GM06990 (cell line): ENCODE results near the gene RRAS2.
A peak's percentile ranks its signal among the peaks of the same experiment; 100 is the strongest.
"Not testable (repeated sequence)": the region's sequence is repeated elsewhere in the genome, so short reads cannot be mapped to it uniquely, and the experiment has no call there.

Source experiments
- DNase-seq: peaks from one replicate; pipeline ENCODE4 v3.0.0-alpha.2; 2011; ENCODE audit not compliant: insufficient read length; ENCODE audit errors: extremely low read depth
- H3K27me3 ChIP-seq: replicated peaks from 2 replicates; pipeline ENCODE4 v1.6.0; 2011; ENCODE audit warnings: low read length; ENCODE audit not compliant: control insufficient read depth, insufficient read depth
- H3K36me3 ChIP-seq: 2 replicates; pipeline ENCODE4 v1.5.1; 2011; ENCODE audit warnings: low read length; ENCODE audit not compliant: control insufficient read depth, insufficient read depth
- H3K4me3 ChIP-seq: replicated peaks from 2 replicates; pipeline ENCODE4 v1.5.1; 2011; ENCODE audit warnings: low read depth, mild to moderate bottlenecking, control low read depth, low read length
- CTCF ChIP-seq: IDR thresholded peaks from 2 replicates; pipeline ENCODE4 v1.5.1; 2011; ENCODE audit warnings: low read length, control low read depth, mild to moderate bottlenecking, inconsistent platforms; ENCODE audit not compliant: insufficient read depth, poor library complexity, severe bottlenecking

Gene RRAS2

GRCh38 chr11:14359501-14360031 is 583 bp upstream of the RRAS2 start:
- DNase-seq: no peak
- H3K27me3 ChIP-seq: no peaks in the 10 kb centered on the region
- no peaks in the 10 kb centered on the region for H3K36me3 ChIP-seq
- H3K4me3 ChIP-seq: peak overlapping the region; percentile 86
- TF ChIP-seq CTCF: no peak

- Histone ChIP-seq H3K4me3 (peak overlapping the region; percentile 86), H3K27me3 (no peaks in the 10 kb centered on the region), H3K36me3 (no peaks in the 10 kb centered on the region)
- peak; percentile 66 for DNase-seq
- no peak for TF ChIP-seq CTCF
Measured at GRCh38 chr11:14357881-14358728, 878 bp downstream of the RRAS2 start.

DNA sequence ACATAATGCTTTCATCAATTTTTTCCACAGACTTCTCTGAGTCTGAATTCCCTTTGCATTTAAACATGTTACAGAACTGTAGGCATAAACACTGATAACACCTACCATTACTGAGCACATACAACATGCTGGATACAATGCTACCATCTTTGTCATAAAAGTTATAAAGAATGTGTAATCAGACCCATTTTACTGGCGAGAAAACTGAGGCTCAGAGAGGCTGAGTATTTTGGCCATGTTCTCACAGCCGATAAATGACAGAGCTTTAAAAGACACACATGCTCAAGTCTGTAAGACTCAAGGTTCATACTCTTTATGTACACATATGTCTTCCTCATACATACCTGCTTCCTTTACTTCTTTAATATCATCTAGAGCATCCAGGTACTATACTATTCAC is 2.6 kb downstream of the RRAS2 start:
- no peak overlapping the region; the same call in 1 of the 2 replicates for H3K4me3 ChIP-seq

GRCh38 chr11:14354604-14355003 is 4.4 kb downstream of the RRAS2 start:
- not testable (repeated sequence) for H3K27me3 ChIP-seq, H3K36me3 ChIP-seq, H3K4me3 ChIP-seq, DNase-seq

More for the DNA sequence above, 2.6 kb downstream of the RRAS2 start:
- no peak for TF ChIP-seq CTCF
- Histone ChIP-seq H3K27me3 (no peaks in the 10 kb centered on the region), H3K36me3 (no peaks in the 10 kb centered on the region)
- DNase-seq: no peak

DNA sequence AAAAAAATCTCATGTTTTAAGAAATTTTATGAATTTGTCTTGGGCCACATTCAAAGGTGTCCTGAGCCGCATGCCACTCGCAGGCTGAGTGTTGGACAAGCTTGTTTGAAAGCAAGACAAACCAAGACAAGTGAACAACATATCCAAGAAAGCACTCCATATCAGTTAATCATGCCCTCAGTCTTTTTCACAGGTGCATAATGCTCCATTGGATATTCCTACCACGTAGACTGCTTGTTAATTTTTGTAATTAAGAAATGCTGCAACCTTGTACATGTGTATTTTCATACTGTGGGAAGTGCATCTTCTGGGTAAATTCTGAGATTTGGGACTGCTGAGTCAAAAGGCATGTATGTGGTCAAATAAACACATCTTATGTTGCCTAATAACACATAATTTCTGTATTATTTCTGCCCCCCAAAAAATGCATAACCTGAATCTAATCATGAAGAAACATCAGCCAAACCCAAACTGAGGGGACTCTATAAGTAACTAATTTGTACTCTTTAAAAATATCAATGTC is 8.2 kb downstream of the RRAS2 start:
- no peak for DNase-seq
- Histone ChIP-seq H3K4me3 (no peak overlapping the region), H3K27me3 (no peaks in the 10 kb centered on the region), H3K36me3 (no peaks in the 10 kb centered on the region)
- TF ChIP-seq CTCF: no peak

DNA sequence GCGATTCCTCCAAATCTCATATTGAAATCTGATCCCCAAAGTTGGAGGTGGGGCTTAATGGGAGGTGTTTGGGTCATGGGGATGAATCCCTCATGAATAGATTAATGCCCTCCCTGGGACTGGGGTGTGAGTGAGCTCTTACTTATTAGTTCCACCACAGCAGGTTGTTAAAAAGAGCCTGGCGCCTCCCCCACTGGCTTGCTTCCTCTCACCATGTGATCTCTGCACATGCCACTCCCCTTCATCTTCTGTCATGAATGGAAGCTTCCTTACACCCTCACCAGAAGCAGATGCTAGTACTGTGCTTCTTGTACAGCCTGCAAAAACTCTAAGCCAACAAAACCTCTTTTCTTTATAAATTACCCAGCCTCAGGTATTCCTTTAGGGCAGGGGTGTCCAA is 8.8 kb downstream of the RRAS2 start:
- Histone ChIP-seq H3K4me3 (no peak overlapping the region), H3K27me3 (no peaks in the 10 kb centered on the region), H3K36me3 (no peaks in the 10 kb centered on the region)
- no peak for TF ChIP-seq CTCF
- no peak for DNase-seq
